Measurements from ENCODE around the gene DNAH8.

DNAH8 gene

GRCh38 chr6:38974389-38975151 is 259.5 kb downstream of the DNAH8 start:
- no peak for DNase-seq (ENCODE audit: low spot score)

- no peak for DNase-seq (ENCODE audit: low spot score)
These were observed 260.5 kb downstream of the DNAH8 start for GRCh38 chr6:38975621-38976049.

GRCh38 chr6:38976051-38976450 is 260.9 kb downstream of the DNAH8 start:
- DNase-seq (ENCODE audit: low spot score), result no peak

GRCh38 chr6:38976801-38977500 is 261.8 kb downstream of the DNAH8 start:
- DNase-seq (ENCODE audit: low spot score), result no peak

- DNase-seq (ENCODE audit: low spot score), result no peak
These were observed 263.1 kb downstream of the DNAH8 start for GRCh38 chr6:38978139-38978704.

- DNase-seq (ENCODE audit: low spot score), result no peak
These were observed 267.4 kb downstream of the DNAH8 start for GRCh38 chr6:38982470-38982869.

- no peak for DNase-seq (ENCODE audit: low spot score)
These were observed 269.6 kb downstream of the DNAH8 start for GRCh38 chr6:38984723-38985122.

- no peak for DNase-seq (ENCODE audit: low spot score)
These were observed 270.7 kb downstream of the DNAH8 start for GRCh38 chr6:38985839-38986238.

- DNase-seq (ENCODE audit: low spot score), result no peak
These were observed 272.4 kb downstream of the DNAH8 start for GRCh38 chr6:38987503-38987902.

- DNase-seq (ENCODE audit: low spot score), result no peak
These were observed 273.8 kb downstream of the DNAH8 start for GRCh38 chr6:38988736-38989449.

GRCh38 chr6:38990475-38990874 is 275.4 kb downstream of the DNAH8 start:
- no peak for DNase-seq (ENCODE audit: low spot score)

GRCh38 chr6:38996676-38997075 is 281.6 kb downstream of the DNAH8 start:
- no peak for DNase-seq (ENCODE audit: low spot score)

- no peak for DNase-seq (ENCODE audit: low spot score)
These were observed 282.1 kb downstream of the DNAH8 start for GRCh38 chr6:38997128-38997761.

- DNase-seq (ENCODE audit: low spot score), result no peak
These were observed 288.0 kb downstream of the DNAH8 start for GRCh38 chr6:39003072-39003471.

GRCh38 chr6:39003492-39003891 is 288.4 kb downstream of the DNAH8 start:
- DNase-seq (ENCODE audit: low spot score), result no peak

- no peak for DNase-seq (ENCODE audit: low spot score)
These were observed 289.7 kb downstream of the DNAH8 start for GRCh38 chr6:39004801-39005200.

GRCh38 chr6:39005774-39006173 is 290.7 kb downstream of the DNAH8 start:
- no peak for DNase-seq (ENCODE audit: low spot score)

- no peak for DNase-seq (ENCODE audit: low spot score)
These were observed 292.5 kb downstream of the DNAH8 start for GRCh38 chr6:39007575-39007974.

- DNase-seq (ENCODE audit: low spot score), result no peak
These were observed 293.6 kb downstream of the DNAH8 start for GRCh38 chr6:39008737-39009136.

- DNase-seq (ENCODE audit: low spot score), result no peak
These were observed 294.4 kb downstream of the DNAH8 start for GRCh38 chr6:39009476-39009875.

GRCh38 chr6:39016839-39017546 is 301.9 kb downstream of the DNAH8 start:
- DNase-seq (ENCODE audit: low spot score), result no peak

- DNase-seq (ENCODE audit: low spot score), result no peak
These were observed 302.4 kb downstream of the DNAH8 start for GRCh38 chr6:39017547-39017880.

Measured in AG08395 (cell line).